ENCODE data around the gene PKP1. TPM values are rescaled to one million over a fixed set of nuclear protein-coding genes. Genes with fewer than 3 reads are reported as not detected.

The PKP1 gene
- total RNA-seq, 4 donors from 2014 or later, result 0.93 to 9.6 (median 3.6) TPM

- ATAC-seq (ENCODE audit: low FRiP score) (no peak), DNase-seq (ENCODE audit: low spot score) (no peak)
- no peak for TF ChIP-seq CTCF (IDR thresholded peaks at IDR 0.05)
Measured at GRCh38 chr1:201354901-201355295, 71.6 kb downstream of the PKP1 start.

- ATAC-seq (ENCODE audit: low FRiP score) (no peak), DNase-seq (ENCODE audit: low spot score) (no peak)
- no peak for TF ChIP-seq CTCF (IDR thresholded peaks at IDR 0.05)
Measured at GRCh38 chr1:201355471-201355870, 72.2 kb downstream of the PKP1 start.

- TF ChIP-seq CTCF (IDR thresholded peaks at IDR 0.05), result no peak
- ATAC-seq (ENCODE audit: low FRiP score) (no peak), DNase-seq (ENCODE audit: low spot score) (no peak)
Measured at GRCh38 chr1:201356236-201356635, 72.9 kb downstream of the PKP1 start.

- no peak for TF ChIP-seq CTCF (IDR thresholded peaks at IDR 0.05)
Measured at GRCh38 chr1:201356701-201357100, 73.4 kb downstream of the PKP1 start.

GRCh38 chr1:201357211-201357610, 73.9 kb downstream of the PKP1 start:
- DNase-seq (ENCODE audit: low spot score), result no peak
- no peak for TF ChIP-seq CTCF (IDR thresholded peaks at IDR 0.05)
- no peak for ATAC-seq (ENCODE audit: low FRiP score)

More at GRCh38 chr1:201356701-201357100, 73.4 kb downstream of the PKP1 start:
- ATAC-seq (ENCODE audit: low FRiP score) (no peak), DNase-seq (ENCODE audit: low spot score) (no peak)

GRCh38 chr1:201357636-201358348, 74.5 kb downstream of the PKP1 start:
- ATAC-seq (ENCODE audit: low FRiP score), result no peak
- no peak for DNase-seq (ENCODE audit: low spot score)
- TF ChIP-seq CTCF (IDR thresholded peaks at IDR 0.05), result no peak

- ATAC-seq (ENCODE audit: low FRiP score), result no peak
- DNase-seq (ENCODE audit: low spot score), result no peak
- TF ChIP-seq CTCF (IDR thresholded peaks at IDR 0.05), result no peak
Measured at GRCh38 chr1:201358596-201358995, 75.3 kb downstream of the PKP1 start.

Data from omental fat pad (tissue), 4 donors.